ENCODE data around the gene DNAJC8.

DNA sequence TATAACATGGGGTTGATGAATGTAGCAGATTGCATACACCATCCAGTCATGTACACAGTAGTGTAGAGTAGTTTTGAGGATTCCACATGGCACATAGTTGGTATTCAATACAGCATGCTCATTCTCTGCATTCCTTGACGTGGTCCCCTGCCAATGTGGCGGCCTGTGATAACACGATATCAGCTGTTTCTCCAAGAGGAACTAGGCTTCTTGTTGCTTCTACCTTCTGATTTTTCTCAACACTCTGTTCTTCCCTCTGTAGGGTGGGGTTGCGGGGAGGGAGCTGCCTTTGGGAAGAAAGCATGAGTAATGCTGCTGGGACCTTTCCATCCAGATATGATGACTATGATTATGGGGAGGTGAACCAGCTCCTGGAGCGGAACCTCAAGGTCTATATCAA lies 45.9 kb upstream of the DNAJC8 start:
- TF ChIP-seq POLR2AphosphoS5 (IDR thresholded peaks at IDR 0.05; ENCODE audit: borderline replicate concordance, low read depth, low read length) (no peak), EZH2 (IDR thresholded peaks at IDR 0.05) (no peak), FOXP2 (optimal IDR thresholded peaks at IDR 0.05; ENCODE audit: control extremely low read depth, extremely low read length, insufficient read depth) (no peak)
